HEK293T (cell line): ENCODE measurements around the gene CYTL1.

Source experiments
- ARNT ChIP-seq: fragments of 450-650 bp; IDR thresholded peaks from 2 replicates; pipeline ENCODE4 v1.6.1; 2017; ENCODE audit warnings: mild to moderate bottlenecking
- BHLHE40 ChIP-seq: fragments of 450-650 bp; IDR thresholded peaks from 2 replicates; pipeline ENCODE4 v1.6.1; 2016; ENCODE audit warnings: mild to moderate bottlenecking, moderate library complexity, borderline replicate concordance
- CTBP1 ChIP-seq: fragments of 450-650 bp; IDR thresholded peaks from 2 replicates; pipeline ENCODE4 v1.6.1; 2016; ENCODE audit warnings: borderline replicate concordance
- ELF4 ChIP-seq: fragments of 450-650 bp; IDR thresholded peaks from 2 replicates; pipeline ENCODE4 v1.6.1; 2017; ENCODE audit warnings: antibody characterized with exemption
- FOXA1 ChIP-seq: fragments of 450-650 bp; IDR thresholded peaks from 2 replicates; pipeline ENCODE4 v1.6.1; 2016; ENCODE audit warnings: mild to moderate bottlenecking
- FOXK2 ChIP-seq: fragments of 450-650 bp; IDR thresholded peaks from 2 replicates; pipeline ENCODE4 v1.6.1; 2016; ENCODE audit warnings: mild to moderate bottlenecking
- FOXM1 ChIP-seq: fragments of 450-650 bp; IDR thresholded peaks from 2 replicates; pipeline ENCODE4 v1.6.1; 2017; ENCODE audit warnings: mild to moderate bottlenecking, borderline replicate concordance
- HDGF ChIP-seq: fragments of 450-650 bp; IDR thresholded peaks from 2 replicates; pipeline ENCODE4 v1.6.1; 2017; ENCODE audit warnings: antibody characterized with exemption, borderline replicate concordance
- NFRKB ChIP-seq: fragments of 450-650 bp; IDR thresholded peaks from 2 replicates; pipeline ENCODE4 v1.6.1; 2016; ENCODE audit warnings: mild to moderate bottlenecking, moderate library complexity
- SP1 ChIP-seq: fragments of 450-650 bp; IDR thresholded peaks from 2 replicates; pipeline ENCODE4 v1.6.1; 2017
- SUZ12 ChIP-seq: fragments of 450-650 bp; IDR thresholded peaks from 2 replicates; pipeline ENCODE4 v1.6.1; 2016; ENCODE audit warnings: mild to moderate bottlenecking
- TARDBP ChIP-seq: fragments of 450-650 bp; IDR thresholded peaks from 2 replicates; pipeline ENCODE4 v1.6.1; 2016
- ZNF384 ChIP-seq: fragments of 450-650 bp; IDR thresholded peaks from 2 replicates; pipeline ENCODE4 v1.6.1; 2016
- TF ChIP-seq, protein P1 (sequence below): fragments of 450-650 bp; IDR thresholded peaks from 2 replicates; pipeline ENCODE4 v1.6.1; 2016

DNA sequence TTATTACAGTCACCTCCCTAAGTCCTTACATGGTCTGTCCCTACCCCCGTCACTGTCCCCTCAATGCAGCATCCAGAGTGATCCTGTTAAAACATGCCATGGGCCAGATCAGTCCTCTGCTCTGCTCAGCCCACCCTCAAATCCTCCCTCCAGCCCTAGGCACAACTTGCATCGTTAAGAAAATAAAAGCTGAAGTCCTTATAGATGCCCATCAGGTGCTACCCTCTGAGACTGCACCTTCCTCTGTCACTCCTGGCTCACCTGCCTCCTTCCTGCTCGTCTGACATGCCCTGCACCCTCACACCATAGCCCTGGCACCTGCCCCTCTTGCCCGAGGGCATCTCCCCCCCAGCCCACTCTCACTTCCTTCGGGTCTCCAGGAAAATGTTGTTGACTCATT is 36.2 kb upstream of the CYTL1 start:
- no peak for TF ChIP-seq SP1
- no peak for TF ChIP-seq FOXM1
- TF ChIP-seq BHLHE40: no peak
- TF ChIP-seq FOXK2: no peak
- no peak for TF ChIP-seq ELF4
- no peak for TF ChIP-seq ARNT
- no peak for TF ChIP-seq CTBP1
- no peak for TF ChIP-seq NFRKB
- no peak for TF ChIP-seq FOXA1
- TF ChIP-seq TARDBP: no peak
- no peak for TF ChIP-seq HDGF
- no peak for TF ChIP-seq SUZ12
- TF ChIP-seq ZNF384: no peak
- TF ChIP-seq, protein P1, sequence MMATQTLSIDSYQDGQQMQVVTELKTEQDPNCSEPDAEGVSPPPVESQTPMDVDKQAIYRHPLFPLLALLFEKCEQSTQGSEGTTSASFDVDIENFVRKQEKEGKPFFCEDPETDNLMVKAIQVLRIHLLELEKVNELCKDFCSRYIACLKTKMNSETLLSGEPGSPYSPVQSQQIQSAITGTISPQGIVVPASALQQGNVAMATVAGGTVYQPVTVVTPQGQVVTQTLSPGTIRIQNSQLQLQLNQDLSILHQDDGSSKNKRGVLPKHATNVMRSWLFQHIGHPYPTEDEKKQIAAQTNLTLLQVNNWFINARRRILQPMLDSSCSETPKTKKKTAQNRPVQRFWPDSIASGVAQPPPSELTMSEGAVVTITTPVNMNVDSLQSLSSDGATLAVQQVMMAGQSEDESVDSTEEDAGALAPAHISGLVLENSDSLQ: no peak
